Lower lobe of right lung (tissue), 2 donors: ENCODE data around the gene SERF2. TPM values are rescaled to one million over a fixed set of nuclear protein-coding genes. Genes with fewer than 3 reads are reported as not detected.
"Not testable (repeated sequence)": the region's sequence is repeated elsewhere in the genome, so short reads cannot be mapped to it uniquely, and the experiment has no call there.

ENCODE experiments used
- ATAC-seq, 2 donors: fragments of 200-7000 bp; cut with Tn5 transposase; one replicate each; pipeline ENCODE4 v1.9.1; 2020 to 2022; ENCODE audit warnings: mild to moderate bottlenecking in 2 of 2, moderate library complexity in 2 of 2
- DNase-seq: peaks from one replicate; pipeline ENCODE4 v3.0.0-alpha.2; 2020
- H3K27ac ChIP-seq: fragments of 200-600 bp; one replicate; pipeline ENCODE4 v1.8.0; 2022
- H3K27me3 ChIP-seq: fragments of 200-600 bp; one replicate; pipeline ENCODE4 v1.8.0; 2022; ENCODE audit warnings: low read depth
- H3K36me3 ChIP-seq: fragments of 200-600 bp; one replicate; pipeline ENCODE4 v1.8.0; 2022; ENCODE audit warnings: mild to moderate bottlenecking
- H3K4me1 ChIP-seq: fragments of 200-600 bp; one replicate; pipeline ENCODE4 v1.8.0; 2022
- H3K4me3 ChIP-seq: fragments of 200-600 bp; one replicate; pipeline ENCODE4 v1.8.0; 2022; ENCODE audit warnings: mild to moderate bottlenecking
- H3K9me3 ChIP-seq: fragments of 200-600 bp; one replicate; pipeline ENCODE4 v1.8.0; 2022
- intact Hi-C: fragments of 100-400 bp; cut with DNase I; formaldehyde crosslinking; loops from one replicate; pipeline ENCODE4 v1.11.0; 2022
- total RNA-seq: library from RNA; stranded (reverse); fragmentation: NEBNext Ultra II Directional; extraction: Animal tissue kit (Norgen Biotek cat#: 25700); gene quantifications from one replicate; pipeline ENCODE4 v1.2.1, GENCODE V29; 2021
- TF ChIP-seq, protein P1 (sequence below): fragments of 200-600 bp; IDR thresholded peaks from one replicate; pipeline ENCODE4 v1.8.0; 2022; ENCODE audit warnings: antibody characterized with exemption, mild to moderate bottlenecking
- donor health status: DM: no; HTN: yes; CAD: no; lungs with severe emphysema.

SERF2 gene
- total RNA-seq, 1 donor from 2014 or later, result 827 TPM

DNA sequence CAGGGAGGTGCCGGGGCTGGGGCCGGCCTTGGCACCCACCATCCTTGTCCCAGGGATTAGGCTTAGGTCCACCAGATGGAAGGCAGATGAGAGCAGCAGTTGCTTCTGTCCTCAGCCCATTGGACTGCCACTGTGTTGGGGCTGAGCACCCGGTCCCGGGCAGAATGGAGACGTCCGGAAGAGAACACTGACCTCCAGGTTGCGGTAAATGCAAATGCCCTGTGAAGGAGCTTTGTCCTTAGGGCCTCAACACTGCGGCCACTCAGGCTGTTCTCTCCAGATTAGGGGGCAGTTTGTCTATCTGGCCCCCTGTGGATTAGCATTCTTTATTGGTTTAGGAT, 7.8 kb downstream of the SERF2 start, which contains the start of gene SERINC4:
Gene SERINC4, minus strand, starts transcription at position 276 of the 341 bp plus-strand sequence. Its CDS starts 234 bp downstream, at position 42.
- H3K27ac ChIP-seq, result peak within 1 kb of the TSS; percentile 90
- DNase-seq (no peak), ATAC-seq (peak; percentile 2 to 5)
- H3K36me3 ChIP-seq, result peaks cover 71% of the 10 kb centered on the region
- H3K27me3 ChIP-seq, result no peaks in the 10 kb centered on the region
- H3K4me3 ChIP-seq, result peak within 1 kb of the TSS; percentile 95
- TF ChIP-seq, protein P1, sequence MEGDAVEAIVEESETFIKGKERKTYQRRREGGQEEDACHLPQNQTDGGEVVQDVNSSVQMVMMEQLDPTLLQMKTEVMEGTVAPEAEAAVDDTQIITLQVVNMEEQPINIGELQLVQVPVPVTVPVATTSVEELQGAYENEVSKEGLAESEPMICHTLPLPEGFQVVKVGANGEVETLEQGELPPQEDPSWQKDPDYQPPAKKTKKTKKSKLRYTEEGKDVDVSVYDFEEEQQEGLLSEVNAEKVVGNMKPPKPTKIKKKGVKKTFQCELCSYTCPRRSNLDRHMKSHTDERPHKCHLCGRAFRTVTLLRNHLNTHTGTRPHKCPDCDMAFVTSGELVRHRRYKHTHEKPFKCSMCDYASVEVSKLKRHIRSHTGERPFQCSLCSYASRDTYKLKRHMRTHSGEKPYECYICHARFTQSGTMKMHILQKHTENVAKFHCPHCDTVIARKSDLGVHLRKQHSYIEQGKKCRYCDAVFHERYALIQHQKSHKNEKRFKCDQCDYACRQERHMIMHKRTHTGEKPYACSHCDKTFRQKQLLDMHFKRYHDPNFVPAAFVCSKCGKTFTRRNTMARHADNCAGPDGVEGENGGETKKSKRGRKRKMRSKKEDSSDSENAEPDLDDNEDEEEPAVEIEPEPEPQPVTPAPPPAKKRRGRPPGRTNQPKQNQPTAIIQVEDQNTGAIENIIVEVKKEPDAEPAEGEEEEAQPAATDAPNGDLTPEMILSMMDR, result no peak
- intact Hi-C loops, result no loop called here
- no peaks in the 10 kb centered on the region for H3K9me3 ChIP-seq
- H3K4me1 ChIP-seq, result peaks cover 47% of the 10 kb centered on the region

DNA sequence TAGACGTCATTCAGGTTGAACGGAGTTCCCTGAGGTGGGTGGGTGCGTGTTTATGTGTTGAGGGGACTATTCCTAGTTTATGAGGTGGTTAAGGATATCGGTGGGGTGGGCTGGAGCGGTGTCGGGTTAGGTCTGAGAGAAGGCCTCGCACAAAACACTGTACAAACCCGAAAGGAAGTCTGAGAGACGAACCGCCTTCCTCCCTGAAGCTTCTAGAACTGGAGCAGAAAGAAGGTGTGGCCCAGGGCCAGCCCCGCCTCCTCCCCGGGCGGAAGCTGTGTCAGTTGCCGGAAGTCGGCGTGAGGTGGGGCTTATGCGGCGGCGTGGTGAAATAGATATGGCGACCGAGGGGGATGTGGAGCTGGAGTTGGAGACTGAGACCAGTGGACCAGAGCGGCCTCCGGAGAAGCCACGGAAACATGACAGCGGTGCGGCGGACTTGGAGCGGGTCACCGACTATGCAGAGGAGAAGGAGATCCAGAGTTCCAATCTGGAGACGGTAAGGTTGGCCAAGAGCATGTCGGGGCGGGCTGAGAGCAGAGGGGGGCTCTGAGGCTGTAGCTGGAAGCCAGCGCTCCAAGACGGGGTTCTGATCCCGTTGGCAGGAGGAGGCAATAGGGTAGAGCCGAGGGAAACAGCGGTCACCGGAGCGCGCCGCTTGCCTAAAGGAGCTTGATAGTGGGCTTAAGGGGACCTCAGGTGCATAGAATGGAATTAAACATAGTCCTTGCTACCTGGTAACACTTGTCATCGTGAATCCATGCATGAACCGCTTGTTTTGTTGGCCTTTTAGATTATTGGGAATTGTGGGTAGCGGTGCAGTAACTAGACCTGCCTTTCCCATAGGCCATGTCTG, 8.4 kb downstream of the SERF2 start, which contains the start of gene HYPK:
Gene HYPK, plus strand, starts transcription at position 314 of the 856 bp plus-strand sequence. Its CDS starts 24 bp downstream, at position 338.
- TF ChIP-seq, protein P1, result no peak
- H3K36me3 ChIP-seq, result peaks cover 71% of the 10 kb centered on the region
- intact Hi-C loops, result no loop called here

DNA sequence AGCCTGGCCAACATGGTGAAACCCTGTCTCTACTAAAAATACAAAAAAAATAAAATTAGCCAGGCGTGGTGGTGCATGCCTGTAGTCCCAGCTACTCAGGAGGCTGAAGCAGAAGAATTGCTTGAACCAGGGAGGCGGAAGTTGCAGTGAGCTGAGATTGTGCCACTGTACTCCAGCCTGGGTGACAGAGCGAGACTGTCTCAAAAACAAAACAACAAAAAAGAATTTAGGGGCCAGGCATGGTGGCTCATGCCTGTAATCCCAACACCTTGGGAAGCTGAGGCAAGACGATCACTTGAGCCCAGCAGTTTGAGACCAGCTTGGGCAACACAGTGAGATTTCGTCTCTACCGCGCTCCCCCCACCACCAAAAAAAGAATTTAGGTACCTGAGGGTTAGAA, 10.6 kb downstream of the SERF2 start:
- Histone ChIP-seq H3K4me1 (peaks cover 29% of the 10 kb centered on the region), H3K36me3 (peaks cover 73% of the 10 kb centered on the region)
- ATAC-seq, H3K27ac ChIP-seq, H3K4me3 ChIP-seq, H3K9me3 ChIP-seq, H3K27me3 ChIP-seq, DNase-seq, intact Hi-C loops: not testable (repeated sequence)

More for the DNA sequence above, 8.4 kb downstream of the SERF2 start, which contains the start of gene HYPK:
- DNase-seq (peak; percentile 95), ATAC-seq (peak; percentile 96)
- H3K9me3 ChIP-seq, result no peaks in the 10 kb centered on the region
- no peaks in the 10 kb centered on the region for H3K27me3 ChIP-seq
- H3K27ac ChIP-seq, result peak within 1 kb of the TSS; percentile 90
- H3K4me1 ChIP-seq, result peaks cover 41% of the 10 kb centered on the region
- peak within 1 kb of the TSS; percentile 95 for H3K4me3 ChIP-seq

- TF ChIP-seq, protein P1, result no peak
- intact Hi-C loops, result no loop called here
- Histone ChIP-seq H3K9me3 (no peaks in the 10 kb centered on the region), H3K27me3 (no peaks in the 10 kb centered on the region), H3K4me1 (no peaks in the 10 kb centered on the region), H3K36me3 (peaks cover 100% of the 10 kb centered on the region), H3K4me3 (no peak overlapping the region), H3K27ac (no peak overlapping the region)
- ATAC-seq (no peak), DNase-seq (no peak)
Measured at GRCh38 chr15:43808435-43808950, 16.4 kb downstream of the SERF2 start.

DNA sequence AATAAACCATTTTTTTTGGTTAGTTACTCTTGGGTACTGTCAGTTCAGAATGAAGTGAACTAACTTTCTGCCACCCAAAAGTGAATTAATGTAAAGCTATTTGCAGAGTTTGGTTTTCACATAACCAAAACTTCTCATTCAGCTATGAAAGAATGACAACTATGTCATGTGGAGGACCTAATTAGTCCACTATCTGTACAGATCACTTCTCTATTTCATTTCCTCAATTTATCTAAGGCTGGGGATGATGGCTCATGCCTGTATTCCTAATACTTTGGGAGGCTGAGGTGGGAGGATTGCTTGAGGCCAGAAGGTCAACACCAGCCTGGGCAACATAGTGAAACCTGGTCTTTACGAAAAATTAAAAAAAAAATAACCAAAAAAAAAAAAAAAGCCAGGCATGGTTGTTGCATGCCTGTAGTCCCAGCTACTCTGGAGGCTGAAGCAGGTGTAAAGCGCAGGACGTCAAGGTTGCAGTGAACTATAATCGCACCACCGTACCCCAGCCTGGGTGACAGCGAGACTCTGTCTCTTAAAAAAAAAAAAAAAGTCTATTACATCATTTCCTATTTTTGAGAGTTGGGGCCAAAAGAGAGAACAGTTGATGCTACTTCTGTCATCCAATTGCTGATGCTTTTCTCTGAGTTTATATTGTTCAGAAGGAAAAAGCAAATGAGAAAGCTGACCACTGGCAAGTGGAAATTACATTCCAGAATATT, 17.0 kb downstream of the SERF2 start:
- Histone ChIP-seq H3K27me3 (no peaks in the 10 kb centered on the region), H3K27ac (no peak overlapping the region), H3K4me3 (no peak overlapping the region), H3K36me3 (peaks cover 100% of the 10 kb centered on the region), H3K9me3 (no peaks in the 10 kb centered on the region), H3K4me1 (no peaks in the 10 kb centered on the region)
- DNase-seq (no peak), ATAC-seq (peak in 1 of 2 donors; percentile 69)
- intact Hi-C loops, result no loop called here
- TF ChIP-seq, protein P1, result no peak

- H3K9me3 ChIP-seq, H3K27me3 ChIP-seq, intact Hi-C loops, ATAC-seq, H3K4me1 ChIP-seq, H3K4me3 ChIP-seq, H3K27ac ChIP-seq: not testable (repeated sequence)
- peaks cover 84% of the 10 kb centered on the region for H3K36me3 ChIP-seq
- peak; percentile 28 for DNase-seq
Measured at GRCh38 chr15:43815064-43815463, 22.9 kb downstream of the SERF2 start.
